WTC11 (cell line): ENCODE results near the gene WFDC6. TPM values are rescaled to one million over a fixed set of nuclear protein-coding genes. Genes with fewer than 3 reads are reported as not detected.
"Not testable (repeated sequence)": the region's sequence is repeated elsewhere in the genome, so short reads cannot be mapped to it uniquely, and the experiment has no call there.

Experiments used
- ATAC-seq: fragments of 200-7000 bp; cut with Tn5 transposase; 2 replicates; pipeline ENCODE4 v1.10.0; 2021; ENCODE audit warnings: mild to moderate bottlenecking, moderate library complexity
- CTCF ChIA-PET: fragments of 300-600 bp; sonication (Branson Sonifier 250); formaldehyde crosslinking; loops from one replicate; lab custom pipeline; 2021; ENCODE audit warnings: antibody characterized with exemption; lab: Charles Lee
- POLR2A ChIA-PET: fragments of 350-600 bp; sonication (Branson Sonifier 250); formaldehyde crosslinking; loops from one replicate; lab custom pipeline; 2021; ENCODE audit warnings: antibody characterized with exemption; lab: Charles Lee
- DNase-seq: peaks from one replicate; pipeline ENCODE4 v3.0.0; 2021; ENCODE audit warnings: low spot score
- H3K27ac Mint-ChIP-seq: 2 replicates; pipeline ENCODE4 v1.8.0; 2021; ENCODE audit warnings: mixed read lengths
- H3K27me3 Mint-ChIP-seq: 2 replicates; pipeline ENCODE4 v1.8.0; 2021; ENCODE audit warnings: low read depth, mild to moderate bottlenecking, moderate library complexity, mixed read lengths
- H3K36me3 Mint-ChIP-seq: 2 replicates; pipeline ENCODE4 v1.8.0; 2021; ENCODE audit warnings: mixed read lengths
- H3K4me1 Mint-ChIP-seq: 2 replicates; pipeline ENCODE4 v1.8.0; 2022; ENCODE audit warnings: mixed read lengths
- H3K4me3 Mint-ChIP-seq: 2 replicates; pipeline ENCODE4 v1.8.0; 2021; ENCODE audit warnings: mild to moderate bottlenecking, moderate library complexity, mixed read lengths
- H3K9me3 Mint-ChIP-seq: 2 replicates; pipeline ENCODE4 v1.8.0; 2021; ENCODE audit warnings: mixed read lengths
- ATF1 ChIP-seq: sonication (generic); formaldehyde crosslinking; IDR thresholded peaks from 2 replicates; pipeline ENCODE4 v1.8.1; 2023; ENCODE audit warnings: mild to moderate bottlenecking, moderate library complexity, missing genetic modification reagents
- ATF2 ChIP-seq: sonication (generic); formaldehyde crosslinking; IDR thresholded peaks from 2 replicates; pipeline ENCODE4 v1.8.1; 2022; ENCODE audit warnings: low read depth, missing genetic modification reagents, borderline replicate concordance
- ATF3 ChIP-seq: sonication (generic); formaldehyde crosslinking; conservative IDR thresholded peaks from 2 replicates; pipeline ENCODE4 v1.8.1; 2022; ENCODE audit warnings: mild to moderate bottlenecking, missing genetic modification reagents
- ATF6 ChIP-seq: sonication (generic); formaldehyde crosslinking; IDR thresholded peaks from 2 replicates; pipeline ENCODE4 v1.8.1; 2023; ENCODE audit warnings: mild to moderate bottlenecking, missing genetic modification reagents
- CBFB ChIP-seq: sonication (generic); formaldehyde crosslinking; IDR thresholded peaks from 2 replicates; pipeline ENCODE4 v1.8.1; 2022; ENCODE audit warnings: mild to moderate bottlenecking, low read depth, missing genetic modification reagents
- CDX4 ChIP-seq: fragments of 250-450 bp; sonication (Bioruptor Pico); IDR thresholded peaks from 2 replicates; pipeline ENCODE4 v1.9.0; 2021; ENCODE audit warnings: moderate library complexity, mild to moderate bottlenecking, inconsistent platforms, borderline replicate concordance
- E2F1 ChIP-seq: sonication (generic); formaldehyde crosslinking; IDR thresholded peaks from 2 replicates; pipeline ENCODE4 v1.8.0; 2022; ENCODE audit warnings: mild to moderate bottlenecking, missing genetic modification reagents
- EMX1 ChIP-seq: fragments of 250-450 bp; sonication (Bioruptor Pico); IDR thresholded peaks from 2 replicates; pipeline ENCODE4 v1.8.0; 2021; ENCODE audit warnings: mild to moderate bottlenecking
- JAZF1 ChIP-seq: fragments of 250-450 bp; sonication (Bioruptor Pico); IDR thresholded peaks from 2 replicates; pipeline ENCODE4 v1.9.0; 2021; ENCODE audit warnings: moderate library complexity, mild to moderate bottlenecking, inconsistent platforms
- NR1H2 ChIP-seq: sonication (generic); formaldehyde crosslinking; IDR thresholded peaks from 2 replicates; pipeline ENCODE4 v1.9.0; 2021; ENCODE audit warnings: mild to moderate bottlenecking, moderate library complexity, missing genetic modification reagents
- NR2C2 ChIP-seq: sonication (generic); formaldehyde crosslinking; IDR thresholded peaks from 2 replicates; pipeline ENCODE4 v1.8.0; 2022; ENCODE audit warnings: mild to moderate bottlenecking, missing genetic modification reagents
- NR3C1 ChIP-seq: sonication (generic); formaldehyde crosslinking; conservative IDR thresholded peaks from 2 replicates; pipeline ENCODE4 v1.8.1; 2023; ENCODE audit warnings: low read depth, mild to moderate bottlenecking, missing genetic modification reagents
- SOX15 ChIP-seq: fragments of 250-450 bp; sonication (Bioruptor Pico); IDR thresholded peaks from 2 replicates; pipeline ENCODE4 v1.9.0; 2021; ENCODE audit warnings: mild to moderate bottlenecking
- TEAD1 ChIP-seq: sonication (generic); formaldehyde crosslinking; IDR thresholded peaks from 2 replicates; pipeline ENCODE4 v1.8.0; 2022; ENCODE audit warnings: mild to moderate bottlenecking, missing genetic modification reagents
- USF2 ChIP-seq: sonication (generic); formaldehyde crosslinking; IDR thresholded peaks from 2 replicates; pipeline ENCODE4 v1.8.1; 2023; ENCODE audit warnings: mild to moderate bottlenecking, missing genetic modification reagents, moderate library complexity
- ZNF138 ChIP-seq: sonication (generic); formaldehyde crosslinking; conservative IDR thresholded peaks from 2 replicates; pipeline ENCODE4 v1.8.1; 2022; ENCODE audit warnings: mild to moderate bottlenecking, moderate library complexity, missing genetic modification reagents
- ZNF396 ChIP-seq: fragments of 250-450 bp; sonication (Bioruptor Pico); IDR thresholded peaks from 2 replicates; pipeline ENCODE4 v1.8.0; 2021; ENCODE audit warnings: mild to moderate bottlenecking, moderate library complexity, borderline replicate concordance
- ZSCAN18 ChIP-seq: fragments of 250-450 bp; sonication (Bioruptor Pico); IDR thresholded peaks from 2 replicates; pipeline ENCODE4 v2.1.2; 2022; ENCODE audit warnings: mild to moderate bottlenecking, moderate library complexity
- total RNA-seq: library from RNA; stranded (reverse); gene quantifications from 3 replicates; pipeline ENCODE4 v1.2.3, GENCODE V29; 2021

The WFDC6 gene
- total RNA-seq, 1 experiment from 2014 or later, result not detected

GRCh38 chr20:45588800-45589199, 49.5 kb upstream of the WFDC6 start (continued):
- TF ChIP-seq CDX4 (CRISPR knock-in tag), result no peak

- H3K9me3 Mint-ChIP-seq, result peaks cover 15% of the 10 kb centered on the region
- ATAC-seq, POLR2A ChIA-PET, H3K36me3 Mint-ChIP-seq, DNase-seq, H3K27ac Mint-ChIP-seq, H3K4me3 Mint-ChIP-seq, H3K27me3 Mint-ChIP-seq: not testable (repeated sequence)
- H3K4me1 Mint-ChIP-seq, result peaks cover 17% of the 10 kb centered on the region
- CTCF ChIA-PET, result interaction anchor here (2.0 kb wide), 1 partner anchor 185 kb away, joined by 5 read pairs; no protein-coding TSS in a partner anchor
These were observed 46.7 kb upstream of the WFDC6 start for GRCh38 chr20:45585986-45586385.

GRCh38 chr20:45584294-45584693, 45.0 kb upstream of the WFDC6 start:
- DNase-seq, ATAC-seq, POLR2A ChIA-PET, H3K27ac Mint-ChIP-seq, H3K4me3 Mint-ChIP-seq, H3K27me3 Mint-ChIP-seq, H3K36me3 Mint-ChIP-seq: not testable (repeated sequence)
- peaks cover 26% of the 10 kb centered on the region for H3K4me1 Mint-ChIP-seq
- H3K9me3 Mint-ChIP-seq, result peaks cover 13% of the 10 kb centered on the region
- CTCF ChIA-PET, result interaction anchor here (0.9 to 1.9 kb wide), 3 partner anchors 148 to 293 kb away, joined by 3 to 13 read pairs (median 3); no protein-coding TSS in a partner anchor

GRCh38 chr20:45583502-45583901, 44.2 kb upstream of the WFDC6 start:
- POLR2A ChIA-PET, result no interaction called here
- H3K4me3 Mint-ChIP-seq, result peak overlapping the region; percentile 36
- peaks cover 10% of the 10 kb centered on the region for H3K9me3 Mint-ChIP-seq
- peak overlapping the region; percentile 85 for H3K27ac Mint-ChIP-seq
- CTCF ChIA-PET, result interaction anchor here (0.5 to 1.9 kb wide), 7 partner anchors 12 to 518 kb away, joined by 3 to 13 read pairs (median 4); partner anchors contain the start of gene WFDC10A
- H3K4me1 Mint-ChIP-seq, result peaks cover 26% of the 10 kb centered on the region
- DNase-seq, result no peak
- H3K36me3 Mint-ChIP-seq, result no peaks in the 10 kb centered on the region; the same call in 1 of the 2 replicates
- TF ChIP-seq ATF1 (CRISPR knock-in tag), result no peak
- TF ChIP-seq ATF2, result no peak
- TF ChIP-seq ATF6 (CRISPR knock-in tag), result no peak
- no peak for TF ChIP-seq TEAD1
- TF ChIP-seq USF2, result no peak
- TF ChIP-seq ZNF138, result no peak
- TF ChIP-seq, all 79 proteins: peak for 0
- H3K27me3 Mint-ChIP-seq, result no peaks in the 10 kb centered on the region
- ATAC-seq, result peak; percentile 94

GRCh38 chr20:45581702-45582101, 42.4 kb upstream of the WFDC6 start:
- ATAC-seq, result no peak
- CTCF ChIA-PET, result no interaction called here
- Mint-ChIP-seq H3K4me3 (no peak overlapping the region), H3K36me3 (no peaks in the 10 kb centered on the region), H3K27ac (peak overlapping the region; percentile 63; the same call in 1 of the 2 replicates), H3K9me3 (peaks cover 5% of the 10 kb centered on the region; the same call in 1 of the 2 replicates), H3K4me1 (peaks cover 35% of the 10 kb centered on the region), H3K27me3 (no peaks in the 10 kb centered on the region)
- DNase-seq, result no peak
- POLR2A ChIA-PET, result interaction anchor here (0.7 kb wide), 1 partner anchor 35 kb away, joined by 3 read pairs; no protein-coding TSS in a partner anchor
- TF ChIP-seq NR2C2 (CRISPR knock-in tag) (no peak), ATF3 (CRISPR knock-in tag) (no peak), CBFB (CRISPR knock-in tag) (no peak), ZSCAN18 (CRISPR knock-in tag) (no peak), NR1H2 (CRISPR knock-in tag) (no peak), SOX15 (no peak), JAZF1 (CRISPR knock-in tag) (no peak), TEAD1 (no peak), ZNF396 (no peak), USF2 (no peak), NR3C1 (CRISPR knock-in tag) (no peak), EMX1 (CRISPR knock-in tag) (no peak), E2F1 (CRISPR knock-in tag) (no peak)
